Measurements from ENCODE around the gene SEMA7A.

GRCh38 chr15:74414081-74414580, 19.6 kb downstream of the SEMA7A start:
- TF ChIP-seq, protein P1, sequence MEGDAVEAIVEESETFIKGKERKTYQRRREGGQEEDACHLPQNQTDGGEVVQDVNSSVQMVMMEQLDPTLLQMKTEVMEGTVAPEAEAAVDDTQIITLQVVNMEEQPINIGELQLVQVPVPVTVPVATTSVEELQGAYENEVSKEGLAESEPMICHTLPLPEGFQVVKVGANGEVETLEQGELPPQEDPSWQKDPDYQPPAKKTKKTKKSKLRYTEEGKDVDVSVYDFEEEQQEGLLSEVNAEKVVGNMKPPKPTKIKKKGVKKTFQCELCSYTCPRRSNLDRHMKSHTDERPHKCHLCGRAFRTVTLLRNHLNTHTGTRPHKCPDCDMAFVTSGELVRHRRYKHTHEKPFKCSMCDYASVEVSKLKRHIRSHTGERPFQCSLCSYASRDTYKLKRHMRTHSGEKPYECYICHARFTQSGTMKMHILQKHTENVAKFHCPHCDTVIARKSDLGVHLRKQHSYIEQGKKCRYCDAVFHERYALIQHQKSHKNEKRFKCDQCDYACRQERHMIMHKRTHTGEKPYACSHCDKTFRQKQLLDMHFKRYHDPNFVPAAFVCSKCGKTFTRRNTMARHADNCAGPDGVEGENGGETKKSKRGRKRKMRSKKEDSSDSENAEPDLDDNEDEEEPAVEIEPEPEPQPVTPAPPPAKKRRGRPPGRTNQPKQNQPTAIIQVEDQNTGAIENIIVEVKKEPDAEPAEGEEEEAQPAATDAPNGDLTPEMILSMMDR (IDR thresholded peaks at IDR 0.05) = no peak
- TF ChIP-seq POLR2A (IDR thresholded peaks at IDR 0.05) (no peak), POLR2AphosphoS5 (IDR thresholded peaks at IDR 0.05; ENCODE audit: insufficient read depth in 1 of 2, low read depth in 1 of 2) (no peak)

Measured in vagina (tissue), 2 donors.